Brain microvascular endothelial cell (primary cell): ENCODE measurements around the gene ZBTB12.
"Not testable (repeated sequence)": the region's sequence is repeated elsewhere in the genome, so short reads cannot be mapped to it uniquely, and the experiment has no call there.

Source experiments
- DNase-seq: peaks from one replicate; pipeline ENCODE4 v3.0.0-alpha.2; 2020
- H3K27ac ChIP-seq: fragments of 250-450 bp; sonication (Bioruptor Pico); 2 replicates; pipeline ENCODE4 v1.5.1; 2020; ENCODE audit warnings: mild to moderate bottlenecking, moderate library complexity
- H3K27me3 ChIP-seq: fragments of 250-450 bp; sonication (Bioruptor Pico); replicated peaks from 2 replicates; pipeline ENCODE4 v1.5.1; 2020; ENCODE audit warnings: mild to moderate bottlenecking
- H3K36me3 ChIP-seq: fragments of 250-450 bp; sonication (Bioruptor Pico); replicated peaks from 2 replicates; pipeline ENCODE4 v1.5.1; 2020; ENCODE audit warnings: mild to moderate bottlenecking
- H3K4me3 ChIP-seq: 2 replicates; pipeline ENCODE4 v1.5.1; 2011; ENCODE audit warnings: low read depth, mild to moderate bottlenecking, control low read depth, low read length, moderate library complexity
- in situ Hi-C: cut with HindIII; loops from 2 replicates; pipeline ENCODE4 v1.10.0; 2017; ENCODE audit warnings: low sequenced_read_pairs, low pct_ligation_motif_present
- TF ChIP-seq, protein P1 (sequence below): IDR thresholded peaks from 2 replicates; pipeline ENCODE4 v1.5.1; 2011; ENCODE audit warnings: low read depth, mild to moderate bottlenecking, moderate library complexity, low read length, control low read depth, inconsistent platforms; ENCODE audit errors: missing control alignments

The ZBTB12 gene

DNA sequence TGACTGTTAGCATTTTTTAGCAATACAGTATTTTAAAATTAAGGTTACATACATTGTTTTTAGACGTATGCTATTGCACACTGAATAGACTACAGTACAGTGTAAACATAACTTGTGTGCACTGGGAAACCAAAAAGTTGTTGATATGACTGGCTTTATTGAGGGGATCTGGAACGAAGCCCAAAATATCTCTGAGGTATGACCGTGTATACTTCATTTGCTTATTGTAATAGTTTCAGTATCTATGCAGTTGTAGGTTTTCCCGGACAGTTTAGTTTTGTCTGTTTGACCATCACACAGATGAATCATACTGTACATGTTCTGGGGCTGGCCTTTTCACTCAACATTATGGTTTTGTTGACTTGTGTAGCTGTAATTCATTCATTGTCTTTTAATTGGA is 6.9 kb upstream of the ZBTB12 start:
- H3K4me3 ChIP-seq = no peak overlapping the region
- TF ChIP-seq, protein P1, sequence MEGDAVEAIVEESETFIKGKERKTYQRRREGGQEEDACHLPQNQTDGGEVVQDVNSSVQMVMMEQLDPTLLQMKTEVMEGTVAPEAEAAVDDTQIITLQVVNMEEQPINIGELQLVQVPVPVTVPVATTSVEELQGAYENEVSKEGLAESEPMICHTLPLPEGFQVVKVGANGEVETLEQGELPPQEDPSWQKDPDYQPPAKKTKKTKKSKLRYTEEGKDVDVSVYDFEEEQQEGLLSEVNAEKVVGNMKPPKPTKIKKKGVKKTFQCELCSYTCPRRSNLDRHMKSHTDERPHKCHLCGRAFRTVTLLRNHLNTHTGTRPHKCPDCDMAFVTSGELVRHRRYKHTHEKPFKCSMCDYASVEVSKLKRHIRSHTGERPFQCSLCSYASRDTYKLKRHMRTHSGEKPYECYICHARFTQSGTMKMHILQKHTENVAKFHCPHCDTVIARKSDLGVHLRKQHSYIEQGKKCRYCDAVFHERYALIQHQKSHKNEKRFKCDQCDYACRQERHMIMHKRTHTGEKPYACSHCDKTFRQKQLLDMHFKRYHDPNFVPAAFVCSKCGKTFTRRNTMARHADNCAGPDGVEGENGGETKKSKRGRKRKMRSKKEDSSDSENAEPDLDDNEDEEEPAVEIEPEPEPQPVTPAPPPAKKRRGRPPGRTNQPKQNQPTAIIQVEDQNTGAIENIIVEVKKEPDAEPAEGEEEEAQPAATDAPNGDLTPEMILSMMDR = no peak
- no peaks in the 10 kb centered on the region for H3K27me3 ChIP-seq
- H3K36me3 ChIP-seq = no peaks in the 10 kb centered on the region
- in situ Hi-C loops = no loop called here
- H3K27ac ChIP-seq = peak overlapping the region; percentile 97
- DNase-seq = peak; percentile 76

DNA sequence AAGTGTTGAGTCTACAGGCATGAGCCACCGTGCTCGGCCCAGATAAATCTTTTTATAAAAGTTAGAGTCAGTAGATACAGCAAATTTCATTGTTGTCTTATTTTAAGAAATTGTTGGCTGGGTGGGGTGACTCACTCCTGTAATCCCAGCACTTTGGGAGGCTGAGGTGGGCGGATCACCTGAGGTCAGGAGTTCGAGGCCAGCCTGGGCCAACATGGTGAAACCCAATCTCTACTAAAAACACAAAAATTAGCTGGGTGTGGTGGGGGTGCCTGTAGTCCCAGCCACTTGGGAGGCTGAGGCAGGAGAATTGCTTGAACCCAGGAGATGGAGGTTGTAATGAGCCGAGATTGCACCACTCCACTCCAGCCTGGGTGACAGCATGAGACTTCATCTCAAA is 6.4 kb upstream of the ZBTB12 start:
- H3K27ac ChIP-seq = peak overlapping the region; percentile 97
- H3K4me3 ChIP-seq, H3K27me3 ChIP-seq, in situ Hi-C loops, H3K36me3 ChIP-seq, DNase-seq: not testable (repeated sequence)

- TF ChIP-seq, protein P1 = no peak
- Histone ChIP-seq H3K36me3 (no peaks in the 10 kb centered on the region), H3K4me3 (no peak overlapping the region), H3K27ac (no peak overlapping the region), H3K27me3 (no peaks in the 10 kb centered on the region)
- in situ Hi-C loops = no loop called here
- DNase-seq = peak; percentile 36
Observed at GRCh38 chr6:31907158-31907813, 5.4 kb upstream of the ZBTB12 start.

DNA sequence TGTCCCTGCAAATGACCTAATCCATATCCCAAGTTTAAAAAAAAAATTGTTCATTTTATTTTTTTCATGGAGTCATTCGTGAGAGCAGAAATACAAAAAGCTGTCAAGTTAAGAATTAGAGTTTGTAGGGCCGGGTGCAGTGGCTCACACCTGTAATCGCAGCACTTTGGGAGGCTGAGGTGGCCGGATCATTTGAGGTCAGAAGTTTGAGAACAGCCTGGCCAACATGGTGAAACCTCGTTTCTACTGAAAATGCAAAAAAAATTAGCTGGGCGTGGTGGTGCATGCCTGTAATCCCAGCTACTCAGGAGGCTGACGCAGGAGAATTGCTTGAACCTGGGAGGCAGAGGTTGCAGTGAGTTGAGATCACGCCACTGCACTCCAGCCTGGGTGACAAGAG is 4.8 kb upstream of the ZBTB12 start:
- H3K4me3 ChIP-seq, DNase-seq, in situ Hi-C loops, H3K36me3 ChIP-seq, H3K27ac ChIP-seq, H3K27me3 ChIP-seq: not testable (repeated sequence)

DNA sequence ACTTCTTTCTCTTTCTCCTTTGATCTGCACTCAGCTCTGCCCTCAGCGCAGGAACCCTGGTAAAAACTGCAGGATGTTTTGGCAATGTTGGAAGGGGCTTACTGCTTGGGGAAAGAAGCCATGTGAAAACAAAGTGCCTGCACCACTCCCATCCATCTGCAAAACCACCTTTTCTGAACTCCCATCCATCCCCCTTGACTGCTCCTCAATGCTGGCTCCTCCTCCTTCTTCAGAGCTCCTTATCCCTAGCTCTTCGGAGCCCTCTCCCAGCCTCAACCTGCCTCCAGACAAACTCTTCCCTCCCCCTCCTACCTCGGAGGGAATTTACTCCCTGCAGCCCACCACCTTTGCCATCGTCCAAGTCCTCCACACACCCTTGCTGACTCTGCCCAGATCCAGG is 4.2 kb upstream of the ZBTB12 start:
- Histone ChIP-seq H3K27ac (no peak overlapping the region), H3K36me3 (no peaks in the 10 kb centered on the region), H3K4me3 (no peak overlapping the region), H3K27me3 (no peaks in the 10 kb centered on the region)
- DNase-seq = no peak
- in situ Hi-C loops = no loop called here
- TF ChIP-seq, protein P1 = no peak

DNA sequence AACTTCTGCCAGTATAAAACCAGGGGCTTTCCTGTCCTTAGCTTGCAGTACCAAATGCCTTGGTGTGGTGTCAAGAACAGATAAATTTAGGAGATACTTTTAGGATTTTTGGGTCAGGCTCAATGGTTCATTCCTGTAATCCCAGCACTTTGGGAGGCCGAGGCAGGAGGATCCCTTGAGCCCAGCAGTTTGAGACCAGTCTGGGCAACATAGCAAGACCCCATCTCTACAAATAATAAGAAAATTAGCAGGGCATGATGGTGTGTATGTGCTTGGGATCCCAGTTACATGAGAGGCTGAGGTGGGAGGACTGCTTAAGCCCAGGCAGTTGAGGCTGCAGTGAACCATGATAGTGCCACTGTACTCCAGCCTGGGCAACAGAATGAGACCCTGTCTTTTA is 3.2 kb upstream of the ZBTB12 start:
- Histone ChIP-seq H3K4me3 (no peak overlapping the region), H3K27me3 (no peaks in the 10 kb centered on the region), H3K36me3 (no peaks in the 10 kb centered on the region), H3K27ac (no peak overlapping the region)
- TF ChIP-seq, protein P1 = no peak
- in situ Hi-C loops = no loop called here
- DNase-seq = no peak

GRCh38 chr6:31903957-31904356 is 2.1 kb upstream of the ZBTB12 start:
- Histone ChIP-seq H3K27ac (no peak overlapping the region), H3K27me3 (no peaks in the 10 kb centered on the region), H3K36me3 (no peaks in the 10 kb centered on the region), H3K4me3 (no peak overlapping the region)
- in situ Hi-C loops = no loop called here
- peak; percentile 9 for DNase-seq
- TF ChIP-seq, protein P1 = no peak
